Right ventricle myocardium inferior (tissue), 1 donor: ENCODE data around the gene CDKN1C. TPM values are rescaled to one million over a fixed set of nuclear protein-coding genes. Genes with fewer than 3 reads are reported as not detected.

Experiments
- ATAC-seq: fragments of 200-7000 bp; cut with Tn5 transposase; one replicate; pipeline ENCODE4 v1.9.1; 2020; ENCODE audit warnings: mild to moderate bottlenecking, moderate library complexity
- DNase-seq: peaks from one replicate; pipeline ENCODE4 v3.0.0; 2021; ENCODE audit errors: missing footprints
- intact Hi-C: fragments of 100-400 bp; cut with DNase I; formaldehyde crosslinking; loops from one replicate; pipeline ENCODE4 v1.11.0; 2022
- total RNA-seq: library from RNA; stranded (reverse); fragmentation: NEBNext Ultra II Directional; extraction: Animal tissue kit (Norgen Biotek cat#: 25700); gene quantifications from one replicate; pipeline ENCODE4 v1.2.1, GENCODE V29; 2021
- donor health status: DM: no; HTN: yes; CAD: no; lungs with severe emphysema.

Gene CDKN1C
- total RNA-seq, 1 donor from 2014 or later, result 40.0 TPM

DNA sequence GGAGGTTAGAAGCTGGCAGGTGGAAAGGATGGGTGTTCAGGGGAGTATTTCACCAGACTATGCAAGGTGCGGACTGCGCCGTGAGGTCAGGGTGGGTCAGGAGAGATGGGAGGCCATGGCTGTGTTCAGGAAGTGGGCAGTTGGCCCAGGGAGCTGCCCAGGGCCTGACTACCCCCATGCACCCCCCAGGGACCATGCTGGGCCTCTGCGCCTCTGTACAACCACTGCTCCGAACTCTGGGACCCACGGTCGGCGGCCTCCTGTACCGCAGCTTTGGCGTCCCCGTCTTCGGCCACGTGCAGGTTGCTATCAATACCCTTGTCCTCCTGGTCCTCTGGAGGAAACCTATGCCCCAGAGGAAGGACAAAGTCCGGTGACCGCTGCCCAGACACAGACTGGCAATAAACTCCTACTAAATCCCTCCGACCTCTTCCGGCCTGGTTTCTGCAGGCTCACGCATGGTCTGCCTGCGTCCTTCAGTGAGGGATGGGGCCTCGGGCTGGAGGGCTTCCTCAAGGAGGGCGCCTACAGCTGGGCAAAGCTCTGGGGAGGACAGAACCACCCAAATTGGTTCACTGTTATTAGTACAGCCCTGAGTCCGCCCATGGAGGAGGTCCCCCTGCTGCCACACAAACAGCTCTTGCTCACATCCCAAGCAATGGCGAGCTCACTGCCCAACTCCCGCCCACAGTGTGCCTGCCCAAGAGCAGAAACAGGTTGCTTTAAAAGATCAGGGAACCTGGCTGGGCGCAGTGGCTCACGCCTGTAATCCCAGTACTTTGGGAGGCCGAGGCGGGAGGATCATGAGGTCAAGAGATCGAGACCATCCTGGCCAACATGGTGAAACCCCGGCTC lies 39.5 kb upstream of the CDKN1C start:
- intact Hi-C loops, result no loop called here
- DNase-seq, result peak; percentile 49
- ATAC-seq, result no peak

DNA sequence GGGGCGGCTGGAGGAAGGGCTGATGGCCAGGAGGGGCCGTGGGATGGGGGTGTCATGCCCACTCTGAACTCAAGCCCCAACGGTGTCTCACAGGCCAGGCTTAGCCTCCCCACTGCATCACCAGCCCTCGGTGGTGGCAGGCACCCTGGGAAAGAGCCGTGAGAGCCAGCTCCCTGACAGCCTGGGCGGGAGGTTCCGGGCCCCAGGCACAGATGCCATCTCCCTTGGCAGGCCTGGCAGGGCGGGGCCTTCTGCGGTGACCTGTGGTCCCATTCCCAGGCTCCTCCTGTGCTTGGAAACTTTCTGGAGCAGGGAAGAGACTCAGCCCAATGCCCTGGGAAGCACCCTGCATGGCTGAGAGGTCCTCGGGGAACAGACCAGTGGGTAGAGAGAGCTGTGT lies 38.8 kb upstream of the CDKN1C start:
- intact Hi-C loops, result no loop called here
- no peak for ATAC-seq
- peak; percentile 73 for DNase-seq

DNA sequence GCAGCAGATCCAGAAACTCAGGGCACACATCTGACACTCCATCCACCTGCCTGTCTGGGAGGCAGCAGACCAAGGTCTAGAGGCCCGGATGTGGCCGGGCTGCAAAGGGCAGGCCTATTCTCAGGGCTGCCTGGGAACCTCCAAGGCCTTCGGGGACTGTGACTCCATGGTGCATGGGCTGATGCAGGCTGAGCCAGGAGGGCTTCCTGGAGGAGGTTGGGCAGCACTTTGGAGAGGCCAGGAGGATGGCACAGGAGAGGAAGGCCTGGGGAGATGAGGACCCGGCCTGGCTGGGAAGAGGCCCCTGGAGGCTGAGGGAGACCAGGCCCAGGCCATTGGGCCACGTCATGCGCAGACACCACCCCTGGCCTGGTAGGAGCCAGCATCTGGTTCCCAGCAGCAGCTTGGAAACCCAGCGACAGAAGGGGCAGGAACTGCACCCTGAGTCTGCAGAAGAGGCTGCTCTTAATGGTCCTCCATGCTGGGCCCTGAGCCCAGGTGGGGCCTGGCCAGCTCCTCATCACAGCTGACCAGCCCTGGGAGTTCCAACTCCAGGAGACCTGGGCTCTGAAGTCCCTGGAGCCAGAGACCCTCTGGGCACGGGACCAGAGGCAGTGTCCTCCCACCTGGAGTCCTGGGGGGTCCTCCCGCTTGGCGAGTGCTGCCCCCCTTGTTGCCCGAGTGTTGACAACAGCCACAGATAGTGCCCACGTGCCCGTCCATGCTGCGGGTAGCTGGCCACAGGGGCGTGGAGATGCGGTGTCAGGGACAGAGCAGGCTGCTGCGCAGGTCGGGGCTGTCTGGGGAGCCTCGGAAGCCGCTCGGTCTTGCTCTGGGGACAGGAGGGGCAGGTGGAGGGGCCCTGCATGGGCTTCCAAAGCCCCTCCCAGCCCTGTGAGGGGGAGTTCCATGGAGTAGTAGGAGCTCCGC lies 38.1 kb upstream of the CDKN1C start:
- DNase-seq (no peak), ATAC-seq (no peak)
- intact Hi-C loops, result no loop called here

- ATAC-seq (no peak), DNase-seq (no peak)
- intact Hi-C loops, result no loop called here
Measured at GRCh38 chr11:2922655-2923054, 37.1 kb upstream of the CDKN1C start.

DNA sequence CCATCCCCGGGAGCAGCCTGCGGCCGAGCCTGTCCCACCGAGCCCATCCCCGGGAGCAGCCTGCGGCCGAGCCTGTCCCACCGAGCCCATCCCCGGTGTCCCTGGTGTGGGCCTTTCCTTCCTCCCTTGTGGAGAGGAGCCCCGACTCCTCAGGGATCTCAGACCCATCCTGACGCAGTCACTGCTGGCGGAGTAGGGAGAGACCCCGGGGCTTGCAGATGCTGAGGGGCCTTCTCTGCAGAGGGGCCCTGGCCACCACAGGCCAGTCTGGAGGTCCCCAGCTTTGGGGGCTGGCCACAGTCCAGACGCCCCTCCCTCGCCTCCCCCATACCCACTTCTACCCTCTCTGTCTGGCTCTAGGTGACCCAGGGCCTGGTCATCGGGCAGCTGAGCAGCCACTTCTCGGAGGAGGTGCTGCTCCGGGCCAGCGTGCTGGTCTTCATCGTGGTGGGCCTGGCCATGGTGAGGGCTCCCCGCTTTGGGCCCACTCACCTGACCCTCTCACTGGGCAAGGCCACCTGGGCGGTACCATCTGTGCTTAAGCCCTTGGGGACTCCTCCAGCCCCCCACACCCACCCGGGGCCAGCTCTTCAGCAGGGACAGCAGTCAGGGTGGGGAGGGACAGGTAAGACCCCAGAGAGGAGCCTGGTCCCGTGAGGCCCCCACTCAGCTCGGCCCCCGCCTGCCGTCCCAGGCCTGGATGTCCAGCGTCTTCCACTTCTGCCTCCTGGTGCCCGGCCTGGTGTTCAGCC lies 36.3 kb upstream of the CDKN1C start:
- intact Hi-C loops, result no loop called here
- DNase-seq, result no peak
- no peak for ATAC-seq

GRCh38 chr11:2921261-2921660 lies 35.7 kb upstream of the CDKN1C start:
- intact Hi-C loops, result no loop called here
- ATAC-seq, result no peak
- no peak for DNase-seq

- intact Hi-C loops, result no loop called here
- ATAC-seq, result no peak
- no peak for DNase-seq
Measured at GRCh38 chr11:2920343-2920742, 34.8 kb upstream of the CDKN1C start.

DNA sequence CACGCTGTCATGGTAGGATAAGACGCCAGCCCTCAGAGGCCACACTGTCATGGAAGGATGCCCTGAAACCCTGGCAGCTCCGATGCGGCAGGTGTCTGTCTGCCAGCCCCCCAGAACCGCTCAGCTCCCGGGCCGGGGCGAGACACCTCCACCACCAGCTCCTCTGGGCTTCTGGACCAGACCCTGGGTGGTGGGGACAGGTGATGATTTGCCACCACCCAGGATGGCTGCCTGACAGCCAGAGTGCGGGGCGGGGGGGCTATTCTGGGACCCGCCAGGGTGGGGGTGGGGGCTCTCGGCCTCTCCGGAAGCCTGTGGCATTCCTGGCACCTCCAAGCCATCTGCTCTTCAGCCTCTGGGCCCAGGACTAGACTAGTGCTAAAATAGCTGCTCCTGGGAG lies 34.3 kb upstream of the CDKN1C start:
- no peak for DNase-seq
- intact Hi-C loops, result no loop called here
- no peak for ATAC-seq

- DNase-seq (no peak), ATAC-seq (no peak)
- intact Hi-C loops, result no loop called here
Measured at GRCh38 chr11:2919188-2919587, 33.6 kb upstream of the CDKN1C start.

GRCh38 chr11:2917842-2918490 lies 32.4 kb upstream of the CDKN1C start:
- DNase-seq (no peak), ATAC-seq (no peak)
- intact Hi-C loops, result no loop called here

- ATAC-seq, result no peak
- peak; percentile 30 for DNase-seq
Measured at GRCh38 chr11:2916892-2917645, 31.5 kb upstream of the CDKN1C start.

DNA sequence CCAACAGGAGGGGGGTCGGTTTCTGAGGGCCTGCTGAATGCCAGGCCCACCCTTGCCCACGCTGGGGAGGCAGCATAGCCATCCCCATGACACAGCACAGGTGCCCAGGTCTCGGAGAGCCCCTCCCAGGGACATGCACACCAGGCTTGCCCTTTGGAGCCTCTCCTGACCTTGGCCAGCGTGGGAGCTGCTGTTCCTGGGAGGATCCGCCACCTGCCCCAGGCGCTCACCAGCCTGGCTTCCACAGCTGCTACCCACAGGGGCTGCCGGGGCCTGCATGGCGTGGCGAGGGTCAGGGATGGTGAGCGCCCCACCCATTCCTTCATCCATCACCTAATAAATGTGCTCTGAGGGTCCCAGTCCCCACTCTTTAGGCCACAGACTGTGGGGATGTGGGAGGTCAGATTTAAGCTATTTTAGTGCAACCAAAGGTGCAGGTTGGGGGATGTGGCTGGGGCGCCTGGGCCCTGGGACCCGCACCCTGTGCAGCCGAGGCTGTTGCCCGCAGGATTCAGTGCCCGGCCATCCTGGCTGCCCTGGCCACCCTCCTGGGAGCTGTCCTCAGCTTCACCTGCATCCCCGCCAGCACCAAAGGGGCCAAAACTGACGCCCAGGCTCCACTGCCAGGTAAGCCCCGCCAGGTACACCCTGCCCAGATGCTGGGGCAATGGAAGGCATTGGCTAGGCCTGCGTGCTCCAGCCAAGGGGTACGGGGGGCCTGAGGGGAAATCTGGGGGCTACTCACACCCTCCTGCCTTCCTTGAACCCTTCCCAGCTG lies 30.7 kb upstream of the CDKN1C start:
- ATAC-seq (no peak), DNase-seq (peak; percentile 47)
- intact Hi-C loops, result no loop called here

More at GRCh38 chr11:2916892-2917645, 31.5 kb upstream of the CDKN1C start:
- intact Hi-C loops, result no loop called here

DNA sequence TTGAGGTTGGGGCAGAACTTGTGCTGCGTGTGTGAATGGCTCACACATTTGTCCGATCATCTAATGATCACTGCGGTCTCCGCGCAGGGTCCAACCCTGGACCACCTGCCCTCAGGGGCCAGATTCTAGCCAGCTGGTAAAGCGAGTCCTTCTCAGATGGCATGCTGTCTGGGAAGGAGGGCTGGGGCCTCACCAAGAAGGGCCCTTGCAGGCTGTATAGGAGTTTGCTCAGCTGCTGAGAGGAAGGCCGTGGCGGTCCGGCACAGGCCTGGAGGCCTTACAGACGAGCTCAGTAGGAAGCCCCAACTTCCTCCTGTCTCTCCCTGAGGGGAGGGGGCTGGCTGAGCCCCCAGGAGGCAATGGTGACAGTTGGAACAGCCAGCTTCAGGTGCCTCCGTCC lies 29.9 kb upstream of the CDKN1C start:
- DNase-seq, result no peak
- no peak for ATAC-seq
- intact Hi-C loops, result no loop called here

GRCh38 chr11:2914455-2915195 lies 29.1 kb upstream of the CDKN1C start:
- no peak for DNase-seq
- ATAC-seq, result peak; percentile 66
- intact Hi-C loops, result no loop called here

DNA sequence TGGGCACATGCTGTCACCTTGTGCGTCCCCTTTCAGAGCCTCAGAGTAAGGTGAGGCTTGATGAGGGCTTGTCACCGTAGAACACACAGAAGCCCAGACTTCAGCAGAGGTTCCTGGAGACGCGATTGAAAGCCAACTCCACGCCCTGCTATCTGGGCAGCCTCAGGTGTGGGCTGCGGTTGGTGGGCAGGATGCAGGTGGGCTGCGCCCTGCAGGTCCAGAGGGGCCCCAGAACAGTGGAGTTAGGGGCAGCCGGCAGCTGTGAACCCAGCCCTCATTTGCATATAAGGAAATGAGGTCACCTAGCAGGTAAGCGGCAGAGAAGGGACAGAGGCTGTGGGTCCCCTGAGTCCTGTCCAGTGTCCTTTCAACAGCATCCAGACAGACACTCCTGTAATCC lies 28.2 kb upstream of the CDKN1C start:
- no peak for DNase-seq
- intact Hi-C loops, result no loop called here
- ATAC-seq, result no peak

- ATAC-seq (no peak), DNase-seq (no peak)
- intact Hi-C loops, result no loop called here
Measured at GRCh38 chr11:2913019-2913431, 27.4 kb upstream of the CDKN1C start.

DNA sequence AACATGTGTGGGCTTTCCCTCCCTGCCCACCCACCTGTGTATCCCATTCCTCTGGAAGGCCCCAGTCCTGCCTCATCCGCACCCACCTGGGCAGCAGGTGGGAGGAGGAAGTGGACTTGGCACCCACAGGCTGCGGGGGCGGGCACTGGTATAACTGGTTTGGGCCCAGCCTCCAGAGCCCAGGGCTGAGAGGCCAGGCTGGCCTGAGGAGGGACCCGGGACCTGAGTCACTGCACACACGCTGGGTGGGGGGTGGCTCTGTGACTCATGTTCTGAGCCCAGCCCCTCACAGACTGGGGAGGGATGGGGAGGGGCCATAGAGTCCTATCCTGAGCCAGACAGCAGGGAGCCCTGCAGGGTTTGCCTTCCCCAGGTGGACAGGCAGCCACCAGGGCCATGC lies 26.9 kb upstream of the CDKN1C start:
- intact Hi-C loops, result no loop called here
- DNase-seq, result no peak
- no peak for ATAC-seq
